Hepatocyte (in vitro differentiated cells): ENCODE measurements around the gene LNPEP.

Source experiments
- EZH2 ChIP-seq: fragments of 200-600 bp; sonication (generic); IDR thresholded peaks from 2 replicates; pipeline ENCODE4 v1.6.1; 2016; ENCODE audit warnings: antibody characterized with exemption, mild to moderate bottlenecking, borderline replicate concordance
- EZH2phosphoT487 ChIP-seq: fragments of 200-600 bp; sonication (generic); IDR thresholded peaks from one replicate; pipeline ENCODE4 v1.6.1; 2018; ENCODE audit warnings: antibody characterized with exemption, mild to moderate bottlenecking, low read depth, moderate library complexity; ENCODE audit not compliant: unreplicated experiment, severe bottlenecking
- TF ChIP-seq, protein P1 (sequence below): fragments of 200-600 bp; sonication (generic); IDR thresholded peaks from 2 replicates; pipeline ENCODE4 v1.5.1; 2016; ENCODE audit warnings: antibody characterized with exemption, mild to moderate bottlenecking; ENCODE audit not compliant: poor library complexity

DNA sequence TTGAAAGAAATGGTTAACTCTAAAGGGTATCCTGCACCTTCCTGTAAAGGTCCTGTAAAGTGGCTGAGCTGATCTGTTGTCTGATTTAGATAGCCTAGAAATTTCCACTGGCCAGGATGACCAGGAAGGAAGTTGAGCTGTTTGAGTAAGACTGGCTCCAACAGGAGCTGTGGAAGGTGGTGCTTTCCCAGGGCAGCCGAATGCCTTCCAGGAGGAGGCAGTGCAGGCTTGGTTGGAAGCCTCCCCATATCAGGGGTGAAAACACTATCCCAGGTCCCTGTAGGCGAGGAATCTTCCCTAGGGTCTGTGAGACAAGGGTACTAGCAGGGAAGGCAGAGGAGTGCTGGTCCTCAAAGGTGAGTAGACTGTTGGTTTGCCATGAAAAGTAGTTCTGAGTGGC is 108.2 kb downstream of the LNPEP start:
- TF ChIP-seq EZH2, result no peak
- TF ChIP-seq, protein P1, sequence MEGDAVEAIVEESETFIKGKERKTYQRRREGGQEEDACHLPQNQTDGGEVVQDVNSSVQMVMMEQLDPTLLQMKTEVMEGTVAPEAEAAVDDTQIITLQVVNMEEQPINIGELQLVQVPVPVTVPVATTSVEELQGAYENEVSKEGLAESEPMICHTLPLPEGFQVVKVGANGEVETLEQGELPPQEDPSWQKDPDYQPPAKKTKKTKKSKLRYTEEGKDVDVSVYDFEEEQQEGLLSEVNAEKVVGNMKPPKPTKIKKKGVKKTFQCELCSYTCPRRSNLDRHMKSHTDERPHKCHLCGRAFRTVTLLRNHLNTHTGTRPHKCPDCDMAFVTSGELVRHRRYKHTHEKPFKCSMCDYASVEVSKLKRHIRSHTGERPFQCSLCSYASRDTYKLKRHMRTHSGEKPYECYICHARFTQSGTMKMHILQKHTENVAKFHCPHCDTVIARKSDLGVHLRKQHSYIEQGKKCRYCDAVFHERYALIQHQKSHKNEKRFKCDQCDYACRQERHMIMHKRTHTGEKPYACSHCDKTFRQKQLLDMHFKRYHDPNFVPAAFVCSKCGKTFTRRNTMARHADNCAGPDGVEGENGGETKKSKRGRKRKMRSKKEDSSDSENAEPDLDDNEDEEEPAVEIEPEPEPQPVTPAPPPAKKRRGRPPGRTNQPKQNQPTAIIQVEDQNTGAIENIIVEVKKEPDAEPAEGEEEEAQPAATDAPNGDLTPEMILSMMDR, result peak; percentile 42
- no peak for TF ChIP-seq EZH2phosphoT487
